Endothelial cell of umbilical vein (primary cell): ENCODE results near the gene CLDN14. TPM values are rescaled to one million over a fixed set of nuclear protein-coding genes. Genes with fewer than 3 reads are reported as not detected.

ENCODE experiments used
- BruUV-seq: library from RNA; stranded (reverse); fragments of 400-500 nt; replicated peaks from 2 replicates; lab custom pipeline; 2021; lab: Mats Ljungman, UMichigan
- CTCF ChIA-PET: fragments of 300-600, 350-600 bp; sonication (Branson Sonifier 250); formaldehyde crosslinking; loops from one replicate; lab custom pipeline; 2021; ENCODE audit warnings: antibody characterized with exemption, inconsistent platforms; lab: Charles Lee
- POLR2A ChIA-PET: fragments of 300-600, 350-600 bp; sonication (Branson Sonifier 250); formaldehyde crosslinking; loops from one replicate; lab custom pipeline; 2021; ENCODE audit warnings: antibody characterized with exemption, inconsistent platforms; lab: Charles Lee
- DNase-seq: peaks from one replicate; pipeline ENCODE4 v3.0.0-alpha.2; 2011; ENCODE audit warnings: low read depth, low spot score
- FAIRE-seq: peaks from 2 replicates; lab custom pipeline; 2011; peaks lifted over from hg19 to GRCh38; lab: Jason Lieb, UNC
- H2AFZ ChIP-seq: 2 replicates; pipeline ENCODE4 v1.6.0; 2012; ENCODE audit warnings: low read depth, low read length, control low read depth, inconsistent platforms
- H3K27ac ChIP-seq: 2 replicates; pipeline ENCODE4 v1.5.1; 2011; ENCODE audit warnings: low read depth, mild to moderate bottlenecking, control low read depth, low read length, moderate library complexity; ENCODE audit not compliant: insufficient read depth
- H3K27me3 ChIP-seq, 2 experiments: 2 replicates each; pipeline versions ENCODE4 v1.6.0 to v1.6.1; 2011; ENCODE audit warnings: low read length in 2 of 2, mixed read lengths in 1 of 2; ENCODE audit not compliant: control insufficient read depth in 2 of 2, insufficient read depth in 2 of 2
- H3K36me3 ChIP-seq, 2 experiments: 2 replicates in 1 of 2; 3 replicates in 1 of 2; pipeline ENCODE4 v1.5.1; 2011; ENCODE audit warnings: low read length in 2 of 2, mild to moderate bottlenecking in 1 of 2, moderate library complexity in 1 of 2; ENCODE audit not compliant: control insufficient read depth in 2 of 2, insufficient read depth in 2 of 2; ENCODE audit errors: extremely low read depth in 1 of 2
- H3K4me1 ChIP-seq: 3 replicates; pipeline ENCODE4 v1.5.1; 2011; ENCODE audit warnings: mild to moderate bottlenecking, low read length; ENCODE audit not compliant: control insufficient read depth, insufficient read depth; ENCODE audit errors: extremely low read depth
- H3K4me2 ChIP-seq: 2 replicates; pipeline ENCODE4 v1.6.1; 2011; ENCODE audit warnings: low read length, control low read depth, mixed read lengths; ENCODE audit not compliant: insufficient read depth
- H3K4me3 ChIP-seq, 3 experiments: fragments of 200-600 bp in 1 of 3; sonication (generic), shearing (Covaris generic) in 1 of 3; replicated peaks in 1 of 3; 2 replicates each; pipeline ENCODE4 v1.5.1; 2011 to 2016; ENCODE audit warnings: control low read depth in 3 of 3, low read length in 3 of 3, mild to moderate bottlenecking in 2 of 3, inconsistent platforms in 1 of 3, low read depth in 1 of 3, moderate library complexity in 1 of 3; ENCODE audit not compliant: insufficient read depth in 1 of 3
- H3K79me2 ChIP-seq: 2 replicates; pipeline ENCODE4 v1.6.0; 2012; ENCODE audit warnings: low read length, inconsistent platforms; ENCODE audit not compliant: control insufficient read depth, insufficient read depth
- H3K9ac ChIP-seq: replicated peaks from 2 replicates; pipeline ENCODE3; 2011; ENCODE audit warnings: low read length, control low read depth; ENCODE audit not compliant: insufficient read depth; ENCODE audit errors: extremely low read depth
- H3K9me1 ChIP-seq: replicated peaks from 3 replicates; pipeline ENCODE4 v1.6.0; 2011; ENCODE audit warnings: mild to moderate bottlenecking, low read length; ENCODE audit not compliant: control insufficient read depth, insufficient read depth; ENCODE audit errors: extremely low read depth
- H3K9me3 ChIP-seq: replicated peaks from 2 replicates; pipeline ENCODE4 v1.5.1; 2012; ENCODE audit warnings: low read length, inconsistent platforms; ENCODE audit not compliant: control insufficient read depth, insufficient read depth
- H4K20me1 ChIP-seq: replicated peaks from 2 replicates; pipeline ENCODE3; 2011; ENCODE audit warnings: mild to moderate bottlenecking, low read length; ENCODE audit not compliant: control insufficient read depth, insufficient read depth; ENCODE audit errors: extremely low read depth
- CTCF ChIP-seq, 2 donors: IDR thresholded peaks; 1 replicate in 1 of 2; 2 replicates in 1 of 2; pipeline ENCODE4 v1.5.1; 2011; ENCODE audit warnings: low read length in 2 of 2, mild to moderate bottlenecking in 2 of 2, moderate library complexity in 2 of 2, control low read depth in 1 of 2, inconsistent platforms in 1 of 2, low read depth in 1 of 2; ENCODE audit not compliant: insufficient read depth in 1 of 2; ENCODE audit errors: extremely low read depth in 1 of 2
- EZH2 ChIP-seq: IDR thresholded peaks from 2 replicates; pipeline ENCODE4 v1.6.1; 2012; ENCODE audit warnings: borderline replicate concordance, low read depth, mild to moderate bottlenecking, moderate library complexity, low read length, inconsistent platforms; ENCODE audit not compliant: severe bottlenecking
- FOS ChIP-seq: IDR thresholded peaks from 2 replicates; pipeline ENCODE4 v1.6.1; 2011; ENCODE audit warnings: mild to moderate bottlenecking, low read length, moderate library complexity, borderline replicate concordance; ENCODE audit not compliant: insufficient read depth
- GATA2 ChIP-seq: IDR thresholded peaks from 2 replicates; pipeline ENCODE4 v1.7.0; 2011; ENCODE audit warnings: low read depth, mild to moderate bottlenecking, moderate library complexity, mixed read lengths, low read length; ENCODE audit not compliant: insufficient read length, insufficient read depth
- MYC ChIP-seq: IDR thresholded peaks from one replicate; pipeline ENCODE4 v1.6.1; 2011; ENCODE audit warnings: mild to moderate bottlenecking, low read depth, low read length
- POLR2A ChIP-seq: IDR thresholded peaks from 2 replicates; pipeline ENCODE4 v1.6.1; 2012; ENCODE audit warnings: low read depth, mild to moderate bottlenecking, control low read depth, low read length
- POLR2AphosphoS5 ChIP-seq: IDR thresholded peaks from 2 replicates; pipeline ENCODE4 v1.6.1; 2012; ENCODE audit warnings: low read depth, mild to moderate bottlenecking, control low read depth, low read length, moderate library complexity; ENCODE audit not compliant: insufficient read depth
- dilution Hi-C: fragments of 300-500 bp; cut with MboI; formaldehyde crosslinking; loops from one replicate; pipeline ENCODE4 v1.15.0; 2019; ENCODE audit warnings: low sequenced_read_pairs; ENCODE audit not compliant: extremely low pct_ligation_motif_present
- intact Hi-C: fragments of 100-400 bp; cut with micrococcal nuclease; formaldehyde crosslinking; loops from one replicate; pipeline ENCODE4 v1.10.0; 2022
- polyA plus RNA-seq, 4 experiments: library from polyadenylated mRNA; depleted of rRNA in 3 of 4; stranded (reverse) in 3 of 4; unstranded in 1 of 4; fragments of >200 nt; gene quantifications; 2 replicates each; pipeline versions ENCODE4 v1.2.1 to v1.2.3, GENCODE V29; 2011 to 2012; ENCODE audit warnings: missing spikeins in 1 of 4
- total RNA-seq: library from RNA; stranded (reverse); gene quantifications from 2 replicates; pipeline ENCODE4 v1.2.3, GENCODE V29; 2021

Gene CLDN14
- total and polyA plus RNA-seq, 2 donors (not counting 3 experiments of a cell fraction or from before 2014, with no cell fraction given), result 1.0 to 2.5 TPM

- BruUV-seq, result no TSS peak
- H4K20me1 ChIP-seq, result no peaks in the 10 kb centered on the region
- H3K9me1 ChIP-seq, result no peaks in the 10 kb centered on the region
- H3K4me2 ChIP-seq, result no peak overlapping the region
- no peaks in the 10 kb centered on the region for H3K9me3 ChIP-seq
- peaks cover 5% of the 10 kb centered on the region for H3K4me1 ChIP-seq
- intact Hi-C loops, result no loop called here
- DNase-seq (no peak), FAIRE-seq (no peak)
- H3K4me3 ChIP-seq, result no peak overlapping the region
- no peaks in the 10 kb centered on the region for H3K36me3 ChIP-seq
- H2AFZ ChIP-seq, result no peak overlapping the region
- no peaks in the 10 kb centered on the region for H3K79me2 ChIP-seq
- POLR2A ChIA-PET, result no interaction called here
- no peaks in the 10 kb centered on the region for H3K27me3 ChIP-seq
- TF ChIP-seq POLR2A (no peak), FOS (no peak), MYC (no peak), GATA2 (no peak), EZH2 (no peak), CTCF (IDR thresholded peaks at IDR 0.05; ENCODE audit: extremely low read depth in 1 of 2, insufficient read depth in 1 of 2, low read depth in 1 of 2, low read length in 2 of 2) (no peak), POLR2AphosphoS5 (no peak)
- no peak overlapping the region for H3K27ac ChIP-seq
- CTCF ChIA-PET, result interaction anchor here (1.1 to 1.5 kb wide), 2 partner anchors 11 to 68 kb away, joined by 3 to 4 read pairs; no protein-coding TSS in a partner anchor
- no peak overlapping the region for H3K9ac ChIP-seq
- dilution Hi-C loops, result no loop called here
These were observed 9.8 kb upstream of the CLDN14 start for GRCh38 chr21:36489776-36490165.
